K562 (cell line): ENCODE data around the gene EPHA2.

Experiments used
- ARNT ChIP-seq, 2 experiments: fragments of 450-650 bp; IDR thresholded peaks; 2 replicates each; pipeline ENCODE4 v1.6.1; 2016; ENCODE audit warnings: mild to moderate bottlenecking in 1 of 2
- NR1H2 ChIP-seq: sonication (generic); formaldehyde crosslinking; IDR thresholded peaks from 2 replicates; pipeline ENCODE4 v1.4.0; 2020; ENCODE audit warnings: mild to moderate bottlenecking, missing genetic modification reagents
- SIN3A ChIP-seq, 2 experiments: fragments of 150-350 bp in 1 of 2; IDR thresholded peaks; 2 replicates each; pipeline ENCODE4 v1.6.1; 2011 to 2016; ENCODE audit warnings: borderline replicate concordance in 2 of 2, low read depth in 2 of 2, low read length in 2 of 2, mild to moderate bottlenecking in 2 of 2, moderate library complexity in 2 of 2; ENCODE audit not compliant: control insufficient read depth in 1 of 2
- ZKSCAN1 ChIP-seq: fragments of 150-350 bp; IDR thresholded peaks from 2 replicates; pipeline ENCODE4 v1.6.1; 2016; ENCODE audit warnings: low read depth, low read length
- ZNF12 ChIP-seq: sonication (generic); formaldehyde crosslinking; IDR thresholded peaks from 2 replicates; pipeline ENCODE4 v1.4.0; 2020; ENCODE audit warnings: mild to moderate bottlenecking, missing genetic modification reagents
- ZNF668 ChIP-seq: fragments of 250-450 bp; sonication (Bioruptor Pico); IDR thresholded peaks from 2 replicates; pipeline ENCODE4 v1.8.0; 2022; ENCODE audit warnings: mild to moderate bottlenecking, inconsistent platforms
- TF ChIP-seq, protein P1 (sequence below): fragments of 450-650 bp; IDR thresholded peaks from 2 replicates; pipeline ENCODE4 v1.7.0; 2016; ENCODE audit warnings: borderline replicate concordance

DNA sequence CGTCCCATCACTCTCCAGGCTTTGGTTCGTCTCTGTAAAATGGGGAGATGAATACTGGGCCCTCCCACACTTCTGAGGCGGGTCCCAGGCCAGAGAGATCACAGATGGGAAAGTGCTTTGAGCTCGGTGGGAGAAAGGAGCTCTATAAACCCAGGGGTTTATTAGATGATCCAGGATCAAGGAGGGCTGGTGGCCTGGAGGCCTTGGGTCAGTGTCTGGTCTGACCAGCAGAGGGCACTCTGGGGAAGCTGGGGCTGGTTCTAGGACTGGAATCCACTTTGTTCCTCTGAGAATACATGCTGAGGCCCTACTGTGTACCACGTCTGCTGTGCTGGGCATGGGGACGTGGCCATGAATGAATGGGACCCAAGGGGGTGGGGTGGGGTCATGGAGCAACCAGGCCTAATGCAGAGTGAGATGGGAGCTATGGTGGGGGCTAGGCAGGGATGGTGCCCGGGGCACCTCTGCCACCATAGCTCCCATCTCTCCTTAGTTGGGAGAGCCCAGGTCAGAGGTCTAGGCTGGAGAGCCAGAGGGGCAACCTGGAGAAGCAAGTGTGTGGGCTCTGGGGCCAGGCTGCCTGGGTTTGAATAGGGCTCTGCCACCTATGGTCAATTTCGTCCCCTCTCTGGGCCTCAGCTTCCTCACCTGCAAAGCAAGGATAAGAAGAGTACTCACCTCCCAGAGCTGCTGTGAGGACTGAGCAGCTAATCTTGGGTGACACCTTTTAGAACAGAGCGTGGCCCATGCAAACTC, 73.4 kb downstream of the EPHA2 start:
- no peak for TF ChIP-seq NR1H2 (CRISPR knock-in tag)
- peak; percentile 100 for TF ChIP-seq ZKSCAN1
- no peak for TF ChIP-seq ARNT (IDR thresholded peaks at IDR 0.05)
- TF ChIP-seq ZNF668: no peak
- TF ChIP-seq, protein P1, sequence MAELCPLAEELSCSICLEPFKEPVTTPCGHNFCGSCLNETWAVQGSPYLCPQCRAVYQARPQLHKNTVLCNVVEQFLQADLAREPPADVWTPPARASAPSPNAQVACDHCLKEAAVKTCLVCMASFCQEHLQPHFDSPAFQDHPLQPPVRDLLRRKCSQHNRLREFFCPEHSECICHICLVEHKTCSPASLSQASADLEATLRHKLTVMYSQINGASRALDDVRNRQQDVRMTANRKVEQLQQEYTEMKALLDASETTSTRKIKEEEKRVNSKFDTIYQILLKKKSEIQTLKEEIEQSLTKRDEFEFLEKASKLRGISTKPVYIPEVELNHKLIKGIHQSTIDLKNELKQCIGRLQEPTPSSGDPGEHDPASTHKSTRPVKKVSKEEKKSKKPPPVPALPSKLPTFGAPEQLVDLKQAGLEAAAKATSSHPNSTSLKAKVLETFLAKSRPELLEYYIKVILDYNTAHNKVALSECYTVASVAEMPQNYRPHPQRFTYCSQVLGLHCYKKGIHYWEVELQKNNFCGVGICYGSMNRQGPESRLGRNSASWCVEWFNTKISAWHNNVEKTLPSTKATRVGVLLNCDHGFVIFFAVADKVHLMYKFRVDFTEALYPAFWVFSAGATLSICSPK: no peak
- no peak for TF ChIP-seq ZNF12 (CRISPR knock-in tag)
- TF ChIP-seq SIN3A (IDR thresholded peaks at IDR 0.05; ENCODE audit: borderline replicate concordance in 2 of 2, control insufficient read depth in 1 of 2, low read depth in 2 of 2, low read length in 2 of 2): no peak
